GM23248 (cell line): Measurements from ENCODE around the gene CSNK1A1. TPM values are rescaled to one million over a fixed set of nuclear protein-coding genes. Genes with fewer than 3 reads are reported as not detected.
"Not testable (repeated sequence)": the region's sequence is repeated elsewhere in the genome, so short reads cannot be mapped to it uniquely, and the experiment has no call there.

Experiments
- DNase-seq: peaks from one replicate; pipeline ENCODE4 v3.0.0-alpha.2; 2015
- H2AFZ ChIP-seq: fragments of 200-600 bp; sonication (generic); 2 replicates; pipeline ENCODE4 v1.6.1; 2016; ENCODE audit warnings: antibody characterized with exemption
- H3F3A ChIP-seq: fragments of 200-600 bp; sonication (generic); 2 replicates; pipeline ENCODE4 v1.6.1; 2016; ENCODE audit warnings: mild to moderate bottlenecking, antibody characterized with exemption, mixed run types; ENCODE audit not compliant: insufficient read depth
- H3K27ac ChIP-seq: fragments of 200-600 bp; sonication (generic); 2 replicates; pipeline ENCODE4 v1.5.1; 2016; ENCODE audit warnings: mild to moderate bottlenecking
- H3K27me3 ChIP-seq: fragments of 200-600 bp; sonication (generic); replicated peaks from 2 replicates; pipeline ENCODE4 v1.6.1; 2016; ENCODE audit warnings: mild to moderate bottlenecking; ENCODE audit not compliant: insufficient read depth
- H3K36me3 ChIP-seq: fragments of 200-600 bp; sonication (generic); 2 replicates; pipeline ENCODE4 v1.6.1; 2016; ENCODE audit warnings: low read depth, mild to moderate bottlenecking
- H3K4me1 ChIP-seq: fragments of 200-600 bp; sonication (generic); 2 replicates; pipeline ENCODE4 v1.6.1; 2016; ENCODE audit warnings: mild to moderate bottlenecking; ENCODE audit not compliant: insufficient read depth
- H3K4me2 ChIP-seq: fragments of 200-600 bp; sonication (generic); one replicate; pipeline ENCODE4 v1.6.1; 2016; ENCODE audit warnings: mild to moderate bottlenecking; ENCODE audit not compliant: unreplicated experiment
- H3K4me3 ChIP-seq: fragments of 200-600 bp; sonication (generic); 2 replicates; pipeline ENCODE4 v1.5.1; 2016; ENCODE audit warnings: mild to moderate bottlenecking
- H3K79me2 ChIP-seq: fragments of 200-600 bp; sonication (generic); 2 replicates; pipeline ENCODE4 v1.6.1; 2016; ENCODE audit warnings: mild to moderate bottlenecking; ENCODE audit not compliant: insufficient read depth
- H3K9ac ChIP-seq: fragments of 200-600 bp; sonication (generic); 2 replicates; pipeline ENCODE4 v1.6.1; 2016; ENCODE audit warnings: mild to moderate bottlenecking
- H3K9me2 ChIP-seq: fragments of 200-600 bp; sonication (generic); 2 replicates; pipeline ENCODE4 v1.6.1; 2016; ENCODE audit warnings: mixed run types, mild to moderate bottlenecking, moderate library complexity; ENCODE audit not compliant: insufficient read depth
- H3K9me3 ChIP-seq: fragments of 200-600 bp; sonication (generic); one replicate; pipeline ENCODE4 v1.6.1; 2017; ENCODE audit warnings: low read depth
- H4K20me1 ChIP-seq: fragments of 200-600 bp; sonication (generic); 2 replicates; pipeline ENCODE4 v1.6.0; 2016; ENCODE audit not compliant: insufficient read depth
- EZH2 ChIP-seq: fragments of 200-600 bp; sonication (generic); IDR thresholded peaks from 2 replicates; pipeline ENCODE4 v1.6.1; 2018; ENCODE audit warnings: antibody characterized with exemption, mild to moderate bottlenecking; ENCODE audit not compliant: insufficient read depth, poor library complexity, severe bottlenecking
- EZH2phosphoT487 ChIP-seq: fragments of 200-600 bp; sonication (generic); IDR thresholded peaks from 2 replicates; pipeline ENCODE4 v1.6.1; 2018; ENCODE audit warnings: antibody characterized with exemption, moderate library complexity, mild to moderate bottlenecking, low read depth; ENCODE audit not compliant: insufficient read depth
- WGBS, 2 experiments: methylation state at CpG; one replicate each; pipeline ENCODE4 v1.1.6; 2015 to 2017; ENCODE audit warnings: low lambda C conversion rate in 2 of 2, low coverage in 1 of 2; ENCODE audit errors: missing lambda C conversion rate in 2 of 2; 5-methylcytosine and 5-hydroxymethylcytosine counted together
- in situ Hi-C: fragments of 300-500 bp; cut with MboI; formaldehyde crosslinking; loops from 2 replicates; pipeline ENCODE4 v1.15.0; 2020
- polyA plus RNA-seq: library from polyadenylated mRNA; unstranded; fragments of >200 nt; fragmentation: Nextera tagmentation; extraction: Ambion mirVana; gene quantifications from 2 replicates; pipeline ENCODE4 v1.2.1, GENCODE V29; 2016
- total RNA-seq: library from RNA; depleted of rRNA; stranded (reverse); fragments of >200 nt; shearing (Covaris generic); gene quantifications from 2 replicates; pipeline ENCODE4 v1.2.3, GENCODE V29; 2014; rRNA removed

Gene CSNK1A1
- total RNA-seq (415 and 428 TPM in 2 replicates), polyA plus RNA-seq (225 and 228 TPM in 2 replicates)

- H3K27ac ChIP-seq = peak within 1 kb of the TSS; percentile 96
- peaks cover 58% of the 10 kb centered on the region for H3K79me2 ChIP-seq
- peak within 1 kb of the TSS; percentile 81 for H2AFZ ChIP-seq
- peak within 1 kb of the TSS; percentile 97 for H3K4me2 ChIP-seq
- peak; percentile 100 for DNase-seq
- TF ChIP-seq EZH2 (no peak), EZH2phosphoT487 (no peak)
- peaks cover 32% of the 10 kb centered on the region for H3K4me1 ChIP-seq
- H3K9ac ChIP-seq = peak within 1 kb of the TSS; percentile 100
- 1 to 2% methylated on average over 61 to 65 of the region's 67 CpGs for WGBS, 2 experiments
- in situ Hi-C loops = loop anchor here (5.0 kb wide), 1 partner anchor 109 kb away; no protein-coding TSS in a partner anchor
- no peaks in the 10 kb centered on the region for H3K9me2 ChIP-seq
- peaks cover 32% of the 10 kb centered on the region for H3K36me3 ChIP-seq
- peaks cover 10% of the 10 kb centered on the region; the same call in 1 of the 2 replicates for H4K20me1 ChIP-seq
- H3F3A ChIP-seq = peaks cover 46% of the 10 kb centered on the region
- H3K9me3 ChIP-seq = no peaks in the 10 kb centered on the region
- peak within 1 kb of the TSS; percentile 98 for H3K4me3 ChIP-seq
- H3K27me3 ChIP-seq = no peaks in the 10 kb centered on the region
Observed at GRCh38 chr5:149551227-149552037, at the start of gene CSNK1A1. TSS of gene CSNK1A1 (minus strand) at chr5:149551439. CDS start at chr5:149550964, 475 bp downstream.

GRCh38 chr5:149600932-149601331, 49.7 kb upstream of the CSNK1A1 start:
- TF ChIP-seq EZH2phosphoT487 (no peak), EZH2 (no peak)
- no peak for DNase-seq
- in situ Hi-C loops = no loop called here
- Histone ChIP-seq H3K27ac (no peak overlapping the region), H3K9ac (no peak overlapping the region), H3K36me3 (no peaks in the 10 kb centered on the region), H3K27me3 (no peaks in the 10 kb centered on the region), H3F3A (peaks cover 5% of the 10 kb centered on the region; the same call in 1 of the 2 replicates), H2AFZ (no peak overlapping the region), H3K4me1 (peaks cover 6% of the 10 kb centered on the region), H3K79me2 (no peaks in the 10 kb centered on the region), H3K4me3 (no peak overlapping the region), H4K20me1 (no peaks in the 10 kb centered on the region), H3K9me3 (no peaks in the 10 kb centered on the region), H3K4me2 (no peak overlapping the region), H3K9me2 (no peaks in the 10 kb centered on the region)
- WGBS, 2 experiments = 78 to 79% methylated on average over 3 of the region's 3 CpGs

DNA sequence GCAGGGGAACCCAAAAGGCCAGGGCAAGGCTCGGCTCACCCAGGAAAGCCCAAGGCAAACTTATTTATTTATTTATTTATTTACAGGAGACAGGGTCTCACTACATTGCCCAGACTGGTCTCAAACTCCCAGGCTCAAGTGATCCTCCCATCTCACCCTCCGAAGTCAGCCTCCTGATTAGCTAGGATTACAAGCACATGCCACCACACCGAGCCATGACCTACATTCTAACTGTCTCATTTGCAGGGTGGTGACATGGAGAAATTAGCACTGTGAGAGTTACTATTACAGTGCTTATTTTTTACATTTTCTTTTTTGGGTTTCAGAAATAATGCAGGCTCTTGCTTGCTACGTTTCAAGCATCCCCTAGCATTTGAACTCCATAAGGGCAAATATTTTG, 48.1 kb upstream of the CSNK1A1 start:
- Histone ChIP-seq H3F3A (no peaks in the 10 kb centered on the region), H3K79me2 (no peaks in the 10 kb centered on the region), H3K4me1 (no peaks in the 10 kb centered on the region), H4K20me1 (no peaks in the 10 kb centered on the region), H3K9ac (no peak overlapping the region), H3K27me3 (no peaks in the 10 kb centered on the region), H3K4me2 (no peak overlapping the region), H3K27ac (no peak overlapping the region), H3K4me3 (no peak overlapping the region), H3K9me2 (no peaks in the 10 kb centered on the region), H3K9me3 (no peaks in the 10 kb centered on the region), H3K36me3 (no peaks in the 10 kb centered on the region), H2AFZ (no peak overlapping the region)
- in situ Hi-C loops = no loop called here
- no peak for DNase-seq
- no peak for TF ChIP-seq EZH2
- TF ChIP-seq EZH2phosphoT487 = no peak
- WGBS, 2 experiments = 82 to 90% methylated on average over 4 of the region's 4 CpGs

GRCh38 chr5:149598966-149599365, 47.7 kb upstream of the CSNK1A1 start:
- H3K9me2 ChIP-seq = no peaks in the 10 kb centered on the region
- no peaks in the 10 kb centered on the region for H3K27me3 ChIP-seq
- H3K4me3 ChIP-seq = no peak overlapping the region
- no peak overlapping the region for H2AFZ ChIP-seq
- no peak overlapping the region for H3K9ac ChIP-seq
- in situ Hi-C loops = no loop called here
- no peaks in the 10 kb centered on the region for H3K79me2 ChIP-seq
- H3K4me1 ChIP-seq = no peaks in the 10 kb centered on the region
- no peaks in the 10 kb centered on the region for H3F3A ChIP-seq
- no peaks in the 10 kb centered on the region for H3K9me3 ChIP-seq
- no peak overlapping the region for H3K27ac ChIP-seq
- no peak for DNase-seq
- no peak for TF ChIP-seq EZH2phosphoT487
- TF ChIP-seq EZH2 = no peak
- H3K4me2 ChIP-seq = no peak overlapping the region
- no peaks in the 10 kb centered on the region for H3K36me3 ChIP-seq
- WGBS, 2 experiments = 88 to 93% methylated on average over 3 of the region's 3 CpGs
- no peaks in the 10 kb centered on the region for H4K20me1 ChIP-seq

GRCh38 chr5:149598234-149598633, 47.0 kb upstream of the CSNK1A1 start:
- in situ Hi-C loops, H3K79me2 ChIP-seq, H3K4me1 ChIP-seq, H3K9me3 ChIP-seq, DNase-seq, H3K36me3 ChIP-seq, H3F3A ChIP-seq, H3K9me2 ChIP-seq, H4K20me1 ChIP-seq, H3K4me3 ChIP-seq, H3K9ac ChIP-seq, H3K27me3 ChIP-seq, H2AFZ ChIP-seq, H3K27ac ChIP-seq, H3K4me2 ChIP-seq: not testable (repeated sequence)
- 91 to 92% methylated on average over 2 of the region's 2 CpGs for WGBS, 2 experiments
